Measurements from ENCODE around the gene SYT3. TPM values are rescaled to one million over a fixed set of nuclear protein-coding genes. Genes with fewer than 3 reads are reported as not detected.

SYT3 gene
- polyA plus RNA-seq, 3 donors: not detected

DNA sequence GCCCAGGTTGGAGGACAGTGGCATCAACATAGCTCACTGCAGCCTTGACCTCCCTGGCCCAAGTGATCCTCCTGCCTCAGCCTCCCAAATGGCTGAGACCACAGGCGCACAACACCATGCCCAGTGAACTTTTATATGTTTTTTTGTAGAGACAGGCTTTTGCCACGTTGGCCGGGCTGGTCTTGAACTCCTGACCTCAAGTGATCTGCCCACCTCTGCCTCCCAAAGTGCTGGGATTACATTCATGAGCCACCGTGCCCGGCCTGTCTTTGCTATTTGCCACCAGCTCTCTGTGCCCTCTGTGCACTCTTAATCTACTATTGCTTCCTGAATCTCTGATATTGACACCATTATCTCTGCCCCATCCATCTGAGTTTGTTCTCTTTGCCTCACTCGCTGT, 37.2 kb downstream of the SYT3 start:
- H3K4me2 ChIP-seq (replicated peaks; ENCODE audit: extremely low read depth, low read length, poor library complexity, severe bottlenecking): no peak overlapping the region
- Mint-ChIP-seq H3K36me3 (peaks cover 0 to 7% of the 10 kb centered on the region in 2 donors), H3K4me1 (no peaks in the 10 kb centered on the region), H3K27ac (no peak overlapping the region), H3K9me3 (peaks cover 9 to 35% (median 20%) of the 10 kb centered on the region in 7 donors), H3K4me3 (no peak overlapping the region), H3K27me3 (ENCODE audit: low read depth in 3 of 3) (peaks cover 30 to 41% (median 36%) of the 10 kb centered on the region in 3 donors)
- peaks cover 2 to 22% of the 10 kb centered on the region in 2 donors for H3K27me3 ChIP-seq (ENCODE audit: control insufficient read depth in 2 of 2, insufficient read depth in 2 of 2, low read length in 2 of 2)
- H3K36me3 ChIP-seq (replicated peaks in 1 of 2; ENCODE audit: control insufficient read depth in 1 of 2, insufficient read depth in 2 of 2, low read length in 2 of 2): no peaks in the 10 kb centered on the region
- H3K4me3 ChIP-seq (replicated peaks in 1 of 3; ENCODE audit: low read depth in 2 of 3, low read length in 3 of 3): no peak overlapping the region
- H3K9ac ChIP-seq (ENCODE audit: insufficient read depth, low read length, poor library complexity, severe bottlenecking): no peak overlapping the region
- H3K27ac ChIP-seq (ENCODE audit: low read depth in 1 of 2, low read length in 2 of 2): no peak overlapping the region
- H2AFZ ChIP-seq (ENCODE audit: insufficient read depth, low read depth, low read length, poor library complexity, severe bottlenecking): no peak overlapping the region
- no peaks in the 10 kb centered on the region for H3K4me1 ChIP-seq (ENCODE audit: control insufficient read depth in 1 of 2, insufficient read depth in 2 of 2, low read length in 2 of 2)
- intact Hi-C loops (cut with micrococcal nuclease): no loop called here
- DNase-seq: no peak
- no peaks in the 10 kb centered on the region for H4K20me1 ChIP-seq (ENCODE audit: insufficient read depth, low read length)
- no peaks in the 10 kb centered on the region for H3K79me2 ChIP-seq (ENCODE audit: insufficient read depth, low read length)
- TF ChIP-seq, protein P1, sequence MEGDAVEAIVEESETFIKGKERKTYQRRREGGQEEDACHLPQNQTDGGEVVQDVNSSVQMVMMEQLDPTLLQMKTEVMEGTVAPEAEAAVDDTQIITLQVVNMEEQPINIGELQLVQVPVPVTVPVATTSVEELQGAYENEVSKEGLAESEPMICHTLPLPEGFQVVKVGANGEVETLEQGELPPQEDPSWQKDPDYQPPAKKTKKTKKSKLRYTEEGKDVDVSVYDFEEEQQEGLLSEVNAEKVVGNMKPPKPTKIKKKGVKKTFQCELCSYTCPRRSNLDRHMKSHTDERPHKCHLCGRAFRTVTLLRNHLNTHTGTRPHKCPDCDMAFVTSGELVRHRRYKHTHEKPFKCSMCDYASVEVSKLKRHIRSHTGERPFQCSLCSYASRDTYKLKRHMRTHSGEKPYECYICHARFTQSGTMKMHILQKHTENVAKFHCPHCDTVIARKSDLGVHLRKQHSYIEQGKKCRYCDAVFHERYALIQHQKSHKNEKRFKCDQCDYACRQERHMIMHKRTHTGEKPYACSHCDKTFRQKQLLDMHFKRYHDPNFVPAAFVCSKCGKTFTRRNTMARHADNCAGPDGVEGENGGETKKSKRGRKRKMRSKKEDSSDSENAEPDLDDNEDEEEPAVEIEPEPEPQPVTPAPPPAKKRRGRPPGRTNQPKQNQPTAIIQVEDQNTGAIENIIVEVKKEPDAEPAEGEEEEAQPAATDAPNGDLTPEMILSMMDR (IDR thresholded peaks at IDR 0.05): no peak
- WGBS (ENCODE audit: insufficient coverage): 83% methylated on average over 4 of the region's 6 CpGs
- H3K9me3 ChIP-seq (replicated peaks in 1 of 2; ENCODE audit: control insufficient read depth in 1 of 2, insufficient read depth in 1 of 2, low read length in 2 of 2): peaks cover 8 to 18% of the 10 kb centered on the region in 2 donors

DNA sequence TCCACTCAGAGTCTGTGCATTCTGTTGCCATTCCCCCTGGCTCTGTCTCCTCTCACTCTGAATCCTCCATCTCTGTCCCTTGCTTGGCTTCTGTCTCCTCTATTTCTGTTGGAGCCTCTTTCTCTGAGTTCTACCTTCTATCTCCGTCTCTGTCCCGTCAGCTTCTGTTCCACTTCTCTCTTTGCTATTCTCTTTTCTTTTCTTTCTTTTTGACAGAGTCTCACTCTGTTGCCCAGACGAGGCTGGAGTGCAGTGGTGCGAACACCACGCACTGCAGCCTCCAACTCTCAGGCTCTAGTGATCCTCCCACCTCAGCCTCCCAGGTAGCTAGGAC, 37.6 kb downstream of the SYT3 start:
- Histone ChIP-seq H4K20me1 (ENCODE audit: insufficient read depth, low read length) (no peaks in the 10 kb centered on the region), H2AFZ (ENCODE audit: insufficient read depth, low read depth, low read length, poor library complexity, severe bottlenecking) (no peak overlapping the region), H3K27ac (ENCODE audit: low read depth in 1 of 2, low read length in 2 of 2) (no peak overlapping the region), H3K4me2 (replicated peaks; ENCODE audit: extremely low read depth, low read length, poor library complexity, severe bottlenecking) (no peak overlapping the region), H3K79me2 (ENCODE audit: insufficient read depth, low read length) (no peaks in the 10 kb centered on the region), H3K9me3 (replicated peaks in 1 of 2; ENCODE audit: control insufficient read depth in 1 of 2, insufficient read depth in 1 of 2, low read length in 2 of 2) (peaks cover 4 to 14% of the 10 kb centered on the region in 2 donors), H3K27me3 (ENCODE audit: control insufficient read depth in 2 of 2, insufficient read depth in 2 of 2, low read length in 2 of 2) (peaks cover 2 to 18% of the 10 kb centered on the region in 2 donors), H3K4me3 (replicated peaks in 1 of 3; ENCODE audit: low read depth in 2 of 3, low read length in 3 of 3) (no peak overlapping the region), H3K4me1 (ENCODE audit: control insufficient read depth in 1 of 2, insufficient read depth in 2 of 2, low read length in 2 of 2) (no peaks in the 10 kb centered on the region), H3K9ac (ENCODE audit: insufficient read depth, low read length, poor library complexity, severe bottlenecking) (no peak overlapping the region), H3K36me3 (replicated peaks in 1 of 2; ENCODE audit: control insufficient read depth in 1 of 2, insufficient read depth in 2 of 2, low read length in 2 of 2) (no peaks in the 10 kb centered on the region)
- Mint-ChIP-seq H3K4me1 (no peaks in the 10 kb centered on the region), H3K36me3 (peaks cover 0 to 7% of the 10 kb centered on the region in 2 donors), H3K4me3 (no peak overlapping the region), H3K27ac (no peak overlapping the region), H3K27me3 (ENCODE audit: low read depth in 3 of 3) (peaks cover 26 to 37% (median 35%) of the 10 kb centered on the region in 3 donors), H3K9me3 (peaks cover 5 to 30% (median 15%) of the 10 kb centered on the region in 7 donors)
- no peak for DNase-seq
- 89% methylated on average over 5 of the region's 5 CpGs for WGBS (ENCODE audit: insufficient coverage)
- intact Hi-C loops (cut with micrococcal nuclease): no loop called here
- TF ChIP-seq, protein P1 (IDR thresholded peaks at IDR 0.05): no peak
